ENCODE results near the gene C9orf85.
"Not testable (repeated sequence)": the region's sequence is repeated elsewhere in the genome, so short reads cannot be mapped to it uniquely, and the experiment has no call there.

C9orf85 gene

DNA sequence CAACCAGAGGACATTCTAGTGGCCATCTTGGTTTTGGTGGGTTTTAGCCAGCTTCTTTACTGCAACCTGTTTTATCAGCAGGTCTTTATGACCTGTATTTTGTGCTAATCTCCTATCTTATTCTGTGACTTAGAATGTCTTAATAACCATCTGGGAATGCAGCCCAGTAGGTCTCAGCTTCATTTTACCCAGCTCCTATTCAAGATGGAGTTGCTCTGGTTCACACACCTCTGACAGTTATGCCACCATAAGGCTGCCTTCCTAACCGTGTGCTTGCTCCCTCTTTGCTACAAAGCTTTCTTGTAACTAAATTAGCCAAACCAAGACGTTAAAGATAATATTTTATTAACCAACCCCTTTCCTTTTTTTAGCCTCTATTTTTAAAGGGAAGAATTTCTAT is 43.2 kb downstream of the C9orf85 start:
- not testable (repeated sequence) for DNase-seq

DNA sequence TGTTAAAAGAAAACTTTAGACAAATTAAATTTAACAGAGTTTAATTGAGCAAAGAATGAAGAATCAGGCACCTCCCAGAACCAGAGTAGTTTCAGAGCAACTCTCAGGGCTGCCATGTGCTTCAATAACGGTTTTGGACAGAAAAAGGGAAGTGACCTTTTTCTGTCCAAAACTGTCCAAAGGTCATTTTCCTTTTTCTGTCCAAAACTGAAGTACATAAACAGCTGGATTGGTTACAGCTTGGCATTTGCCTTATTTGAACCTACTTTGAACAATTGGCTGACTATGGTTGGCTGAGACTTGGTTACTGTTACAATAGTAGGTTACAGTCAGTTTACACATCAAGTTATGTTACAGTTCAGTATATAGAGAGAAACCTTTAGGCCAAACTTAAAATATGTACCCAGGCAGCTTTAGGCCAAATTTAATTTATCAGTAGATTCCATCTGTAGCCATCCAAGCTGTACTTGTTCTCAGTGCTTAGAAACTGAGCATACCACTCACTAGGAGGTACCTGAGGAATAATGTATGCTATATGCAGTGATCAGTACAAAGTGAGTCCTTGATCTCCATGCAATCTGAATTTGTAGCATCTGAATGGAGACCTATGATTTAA is 44.0 kb downstream of the C9orf85 start:
- DNase-seq: no peak

DNA sequence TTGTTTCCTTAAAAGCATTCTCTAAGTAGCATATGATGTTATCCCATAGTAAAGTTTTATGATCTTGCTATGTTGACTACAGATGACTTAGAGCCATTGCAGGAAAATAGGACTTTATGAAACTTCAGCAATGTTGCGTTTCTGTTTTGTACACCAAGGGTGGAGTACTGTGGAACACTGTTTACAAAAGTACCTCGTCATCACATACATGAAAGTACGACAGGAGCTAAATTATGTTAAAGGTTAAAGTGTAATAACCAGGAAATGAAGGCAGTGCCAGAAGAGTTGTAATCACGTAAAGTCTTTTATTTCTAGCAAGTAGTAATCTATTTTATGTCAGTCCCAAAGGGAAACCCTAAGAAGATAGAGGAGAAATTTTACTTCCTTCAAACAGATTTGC is 50.9 kb downstream of the C9orf85 start:
- no peak for DNase-seq

DNA sequence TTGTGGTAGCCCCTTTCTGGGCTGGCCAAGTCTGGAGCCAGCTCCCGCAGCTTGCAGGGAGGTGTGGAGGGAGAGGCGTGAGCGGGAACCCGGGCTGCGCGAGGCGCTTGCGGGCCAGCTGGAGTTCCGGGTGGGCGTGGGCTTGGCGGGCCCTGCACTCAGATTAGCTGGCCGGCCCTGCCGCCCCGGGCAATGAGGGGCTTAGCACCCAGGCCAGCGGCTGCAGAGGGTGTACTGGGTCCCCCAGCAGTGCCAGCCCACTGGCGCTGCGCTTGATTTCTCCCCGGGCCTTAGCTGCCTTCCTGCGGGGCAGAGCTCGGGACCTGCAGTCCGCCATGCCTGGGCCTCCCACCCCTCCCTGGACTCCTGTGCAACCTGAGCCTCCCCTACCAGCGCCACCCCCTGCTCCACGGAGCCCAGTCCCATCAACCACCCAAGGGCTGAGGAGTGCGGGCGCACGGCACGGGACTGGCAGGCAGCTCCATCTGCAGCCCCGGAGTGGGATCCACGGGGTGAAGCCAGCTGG is 52.1 kb downstream of the C9orf85 start:
- DNase-seq: not testable (repeated sequence)

DNA sequence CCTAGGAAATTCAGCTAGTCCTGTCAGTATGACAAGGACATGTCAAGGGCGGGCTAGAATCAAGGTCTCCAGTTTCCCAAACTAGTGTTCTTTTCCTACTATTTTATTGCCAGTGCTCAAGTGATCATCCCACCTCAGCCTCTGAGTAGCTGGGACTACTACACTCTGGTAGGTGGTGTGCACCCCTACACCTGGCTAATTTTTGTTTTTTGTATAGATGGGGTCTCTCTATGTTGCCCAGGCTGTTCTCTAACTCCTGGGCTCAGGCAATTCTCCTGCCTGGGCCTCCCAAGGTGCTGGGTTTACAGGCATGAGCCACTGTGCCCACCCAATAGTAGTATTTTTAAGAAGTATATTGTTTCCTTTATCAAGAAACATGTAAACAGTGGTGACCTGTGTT is 54.0 kb downstream of the C9orf85 start:
- DNase-seq: no peak

DNA sequence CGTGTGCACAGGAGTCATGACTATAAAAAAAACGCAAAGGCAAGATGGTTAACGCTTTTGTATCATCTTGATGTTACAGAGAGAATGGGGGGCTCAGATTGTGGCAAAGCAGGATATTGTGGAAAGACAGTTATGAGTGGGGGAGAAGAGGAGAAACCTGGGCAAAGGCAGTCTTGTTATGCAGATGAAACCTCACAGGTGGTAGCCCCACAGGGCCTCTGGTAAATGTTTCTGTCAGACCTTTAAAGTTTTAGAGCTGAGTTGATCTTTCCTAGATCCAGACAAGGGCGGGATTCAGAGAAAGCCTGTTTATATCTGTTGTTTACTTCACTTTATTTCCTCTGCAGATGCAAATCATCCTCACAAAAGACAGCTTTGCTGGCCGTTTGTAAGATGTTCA is 55.2 kb downstream of the C9orf85 start:
- DNase-seq: no peak

DNA sequence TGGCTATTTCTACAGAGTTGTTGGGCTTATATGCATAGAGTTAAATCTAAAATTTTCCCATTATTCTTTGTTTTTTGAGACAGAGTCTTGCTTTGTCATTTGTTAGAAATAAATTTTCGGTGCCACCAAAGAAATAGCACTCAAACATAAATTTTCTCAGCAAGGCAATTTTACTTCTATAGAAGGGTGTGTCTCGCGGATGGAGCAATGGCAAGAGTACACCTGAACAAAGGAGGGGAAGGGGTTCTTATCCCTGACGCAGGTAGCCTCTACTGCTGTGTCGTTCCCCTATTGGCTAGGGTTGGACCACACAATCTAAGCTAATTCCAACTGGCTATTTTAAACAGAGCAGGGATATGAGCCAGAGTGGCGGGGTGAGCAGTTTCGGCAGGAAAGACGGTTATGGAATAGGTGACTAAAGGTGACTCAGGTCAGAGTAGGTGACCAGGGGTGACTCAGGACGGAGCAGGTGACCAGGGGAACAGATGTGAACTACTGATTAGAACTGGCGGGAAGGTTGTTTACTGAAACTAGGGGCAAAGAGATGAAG is 57.2 kb downstream of the C9orf85 start:
- DNase-seq: no peak

DNA sequence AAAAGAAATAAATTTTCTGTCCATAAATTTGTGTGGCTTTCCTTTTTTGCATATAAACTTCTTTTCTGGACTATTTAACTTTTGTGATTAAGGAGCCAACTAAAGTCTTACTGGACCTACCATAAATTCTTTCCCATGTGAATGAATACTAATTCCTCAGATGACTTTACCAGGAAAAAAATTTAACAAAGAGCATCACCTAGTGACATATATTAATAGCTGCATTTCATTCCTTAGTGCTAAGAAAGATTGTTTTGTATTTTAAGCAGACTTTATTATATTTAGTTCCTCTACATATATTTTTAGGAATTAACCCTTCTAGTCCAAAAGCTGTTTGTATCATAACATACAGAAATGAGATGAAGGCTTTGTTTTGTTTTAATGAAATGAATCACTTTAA is 64.4 kb downstream of the C9orf85 start:
- DNase-seq: no peak

DNA sequence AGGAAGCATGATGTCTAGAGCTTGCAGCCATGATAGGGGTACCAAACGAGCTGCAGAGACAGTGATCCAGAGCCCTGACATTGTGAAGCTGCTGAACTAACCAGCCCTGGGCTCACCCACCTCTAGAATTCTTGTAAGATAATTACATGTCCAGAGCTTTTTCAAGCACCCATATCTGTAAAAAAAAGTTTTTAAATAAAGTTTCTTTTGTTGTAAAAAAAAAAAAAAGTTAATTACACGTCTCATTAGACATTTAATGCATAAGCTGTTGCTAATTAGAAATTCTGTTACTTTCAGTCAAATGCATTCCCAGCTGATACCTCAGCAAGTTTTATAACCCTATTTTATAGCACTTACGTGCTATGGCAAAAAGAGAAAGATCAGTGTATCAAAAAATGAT is 65.6 kb downstream of the C9orf85 start:
- DNase-seq: no peak

DNA sequence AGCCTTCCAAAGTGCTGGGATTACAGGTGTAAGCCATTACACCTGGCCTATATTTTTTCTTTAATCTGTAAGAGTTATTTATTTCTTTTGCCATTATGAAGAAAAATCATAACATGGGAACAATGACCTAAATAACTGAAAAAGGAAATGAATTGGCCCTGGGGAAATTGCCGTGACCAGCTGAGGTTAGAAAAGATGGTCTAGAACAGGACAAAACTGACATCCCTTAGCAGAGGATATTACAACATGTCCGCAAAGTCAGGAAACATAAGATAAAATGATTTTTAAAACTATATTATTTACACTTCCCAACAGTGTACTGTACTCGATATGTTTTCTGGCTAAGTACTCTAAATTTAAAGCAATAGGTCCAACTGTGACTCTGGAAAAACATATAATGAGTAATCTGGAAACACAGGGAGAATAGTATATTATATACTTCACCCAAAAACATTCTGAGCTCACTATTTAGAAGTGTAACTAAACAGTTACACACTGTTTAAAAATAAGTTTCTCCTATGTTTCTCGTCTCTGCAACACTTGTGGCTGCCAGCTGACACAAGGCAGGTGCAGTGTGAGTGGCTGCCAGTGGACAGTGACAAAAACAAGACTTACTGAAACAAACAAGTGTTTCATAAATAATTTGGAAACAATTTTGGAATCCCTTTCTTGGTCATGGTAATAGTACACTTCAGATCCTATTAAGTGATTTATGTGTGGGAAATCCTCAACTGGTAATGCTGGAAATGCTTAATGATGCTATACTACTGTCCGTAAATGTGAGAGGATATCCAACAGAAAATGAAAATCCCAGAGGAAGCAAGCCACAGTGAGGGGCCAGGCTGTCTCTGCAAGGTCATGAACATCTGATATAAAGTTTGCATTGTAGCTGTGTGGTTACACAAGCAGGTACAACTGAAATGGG is 69.1 kb downstream of the C9orf85 start:
- DNase-seq: no peak

DNA sequence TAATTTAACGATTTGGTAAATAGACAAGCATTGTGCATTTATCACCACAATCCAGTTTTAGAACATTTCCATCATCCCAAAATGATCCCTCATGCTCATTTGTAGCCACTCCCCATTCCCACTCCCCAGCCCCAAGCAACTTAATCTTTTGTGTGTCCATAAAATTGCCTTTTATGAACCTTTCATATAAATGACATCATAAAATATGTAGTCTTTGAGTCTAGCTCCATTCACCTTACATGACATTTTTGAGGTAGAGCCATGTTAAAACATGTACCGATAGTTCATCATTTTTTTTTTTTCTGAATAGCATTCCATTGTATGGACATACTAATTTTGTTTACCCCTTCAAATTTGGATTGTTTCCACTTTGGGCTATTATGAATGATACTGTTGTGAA is 70.5 kb downstream of the C9orf85 start:
- no peak for DNase-seq

DNA sequence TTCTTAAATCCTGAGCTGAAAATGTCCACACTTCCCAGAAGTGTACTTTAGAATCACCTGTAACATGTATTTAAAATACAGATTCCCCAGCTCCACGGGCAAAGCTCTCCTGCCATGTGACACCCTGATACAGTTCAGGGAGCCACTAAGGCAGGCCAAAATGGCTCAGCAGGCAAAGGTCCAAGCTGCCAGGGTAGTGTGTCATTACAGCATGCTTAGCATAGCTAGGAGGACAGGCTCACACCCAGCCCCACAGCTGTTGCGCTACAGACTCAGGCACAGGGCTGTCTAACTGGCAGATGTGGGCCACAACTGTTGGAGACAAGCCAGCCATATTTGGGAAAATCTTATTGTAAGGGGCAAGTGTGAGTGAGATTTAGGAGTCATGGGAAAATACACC is 73.0 kb downstream of the C9orf85 start:
- no peak for DNase-seq

DNA sequence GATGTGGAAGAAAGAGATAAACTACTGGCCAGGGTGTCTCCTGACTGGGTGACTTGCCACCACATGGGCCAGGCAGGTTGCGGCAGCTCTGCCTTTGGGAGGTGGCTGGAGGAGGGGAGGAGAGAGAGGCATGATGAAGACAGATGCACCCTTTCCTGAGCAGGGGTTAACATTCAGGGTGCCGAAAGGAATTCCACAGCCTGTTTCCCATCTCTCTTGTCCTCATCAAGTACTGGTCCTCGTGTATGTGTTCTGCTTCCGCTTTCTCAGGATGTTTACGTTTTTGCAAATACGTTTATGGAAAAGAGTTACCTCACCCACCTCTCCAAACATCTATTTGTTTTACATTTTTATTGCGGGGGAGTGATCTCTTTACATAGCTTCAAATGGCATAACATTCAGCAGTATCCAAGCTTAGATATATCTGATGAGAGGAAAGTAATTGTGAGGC is 73.4 kb downstream of the C9orf85 start:
- no peak for DNase-seq

DNA sequence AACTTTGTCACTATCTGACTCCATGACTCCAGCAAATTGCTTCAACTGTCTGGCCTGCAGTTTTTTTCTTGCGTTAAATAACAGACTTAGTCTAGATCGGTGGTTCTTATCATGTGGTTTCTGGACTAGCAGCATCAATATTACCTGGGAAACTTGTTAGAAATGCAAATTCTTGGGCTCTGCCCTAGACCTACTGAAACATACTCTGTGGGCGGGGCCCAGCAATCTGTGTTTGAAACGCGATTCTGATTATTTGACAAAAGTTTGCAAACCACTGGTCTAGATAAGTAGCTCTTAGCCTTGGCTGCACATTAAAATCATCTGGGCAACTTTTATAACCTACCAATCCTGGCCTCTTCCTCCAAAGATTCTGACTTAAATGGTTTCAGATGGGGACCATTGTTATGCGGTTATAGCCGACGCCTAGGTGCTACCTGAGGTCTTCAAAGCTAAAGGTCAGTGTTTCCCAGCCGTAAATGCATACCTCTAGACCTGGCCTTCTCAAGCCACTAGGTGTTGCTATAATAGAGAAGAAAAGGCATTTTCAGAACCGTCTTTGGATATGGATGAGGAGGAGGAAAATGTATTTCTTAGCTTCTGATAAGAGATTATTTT is 74.0 kb downstream of the C9orf85 start:
- no peak for DNase-seq

DNA sequence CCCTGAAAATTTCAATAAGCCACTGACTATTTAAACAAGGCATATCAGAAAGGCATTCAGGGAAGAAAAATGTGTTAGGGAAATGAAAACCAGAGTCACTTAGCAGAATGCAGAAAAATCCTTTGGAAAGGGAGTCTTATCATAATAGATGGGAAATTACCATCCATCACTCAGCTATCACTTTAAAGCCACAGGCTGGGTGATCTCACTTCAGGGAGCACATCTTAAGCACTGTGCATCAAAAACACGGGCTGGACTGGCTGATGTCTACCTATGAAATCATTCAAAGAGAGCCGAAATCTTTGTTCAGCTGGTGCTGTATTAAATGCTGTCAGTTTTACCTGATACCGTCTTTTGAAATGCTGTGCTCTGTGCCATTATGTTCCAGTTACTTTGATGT is 75.5 kb downstream of the C9orf85 start:
- DNase-seq: no peak

DNA sequence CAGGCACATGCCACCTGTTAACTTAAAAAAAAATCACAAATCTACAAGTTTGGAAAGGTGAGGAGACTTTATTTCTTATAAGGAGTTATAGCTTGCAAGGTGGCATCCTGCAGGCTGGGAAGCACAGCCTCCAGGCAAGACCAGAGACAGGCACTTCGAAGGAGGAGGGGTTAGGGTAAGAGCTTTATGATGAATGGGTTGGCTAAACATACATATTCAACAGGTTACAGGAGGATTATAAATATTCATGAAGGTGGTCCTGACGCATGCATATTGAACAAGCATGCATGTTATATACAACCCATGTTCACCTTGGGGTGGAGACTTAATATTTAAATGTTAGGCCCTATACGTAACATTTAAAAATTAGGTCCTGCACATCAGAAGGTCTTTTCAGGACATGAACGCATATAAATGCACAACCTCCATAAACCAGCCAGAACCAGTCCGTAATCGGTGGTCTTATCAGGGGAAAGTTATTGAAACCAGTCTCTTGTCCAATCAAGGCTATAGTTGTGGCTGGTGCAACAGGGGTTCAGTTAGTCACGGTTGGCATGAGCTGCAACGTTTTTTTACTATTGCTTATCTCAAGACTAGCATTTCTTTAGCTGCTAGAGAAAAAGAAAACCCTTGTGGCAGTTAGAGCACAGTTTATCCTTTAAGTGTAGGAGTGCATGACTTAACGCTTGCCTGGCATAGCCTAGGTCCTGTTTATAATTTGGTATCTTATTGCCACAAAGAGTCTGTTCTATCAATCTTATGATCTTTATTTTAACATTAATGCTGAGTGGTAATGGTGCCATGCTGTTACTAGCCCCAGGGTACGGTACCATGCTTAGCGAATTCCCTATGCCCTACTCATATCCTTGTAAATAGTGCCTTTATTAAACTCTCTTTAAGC is 76.3 kb downstream of the C9orf85 start:
- DNase-seq: no peak

DNA sequence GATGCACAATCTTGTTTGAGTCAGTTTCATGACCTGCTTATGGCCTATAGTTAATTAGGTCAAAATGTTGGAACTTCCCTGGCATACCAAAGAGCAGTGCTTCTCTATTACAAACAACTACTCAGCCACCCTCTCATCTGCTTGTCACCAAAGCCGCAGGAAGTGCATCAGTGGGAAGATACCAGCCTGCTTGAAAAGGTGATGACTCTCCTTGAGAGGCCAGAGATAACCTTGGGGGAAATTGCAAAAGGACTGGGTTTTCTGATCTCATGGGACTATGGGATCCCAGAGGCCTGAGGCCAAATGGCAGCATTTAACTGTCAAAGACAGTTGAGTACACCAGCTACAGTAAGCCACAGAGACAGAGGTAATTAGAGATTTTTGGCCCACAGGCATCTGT is 79.0 kb downstream of the C9orf85 start:
- no peak for DNase-seq

DNA sequence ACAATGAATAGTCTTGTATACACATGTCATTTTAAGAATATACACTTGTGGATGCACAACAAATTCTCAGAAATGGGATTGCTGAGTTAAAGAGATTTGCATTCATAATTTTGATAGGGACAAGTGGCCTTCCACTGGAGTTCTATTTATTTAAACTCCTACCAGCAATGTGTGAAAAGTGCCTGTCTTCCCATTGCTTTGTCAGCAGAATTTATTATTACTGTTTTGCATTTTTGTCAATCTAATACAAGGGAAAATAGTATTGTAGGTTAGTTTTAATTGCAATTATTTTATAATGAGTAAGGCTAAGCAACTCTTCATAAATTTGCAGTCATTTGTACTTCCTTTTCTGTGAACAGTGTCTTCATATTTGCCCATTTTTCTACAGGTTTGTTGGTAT is 94.0 kb downstream of the C9orf85 start:
- no peak for DNase-seq

DNA sequence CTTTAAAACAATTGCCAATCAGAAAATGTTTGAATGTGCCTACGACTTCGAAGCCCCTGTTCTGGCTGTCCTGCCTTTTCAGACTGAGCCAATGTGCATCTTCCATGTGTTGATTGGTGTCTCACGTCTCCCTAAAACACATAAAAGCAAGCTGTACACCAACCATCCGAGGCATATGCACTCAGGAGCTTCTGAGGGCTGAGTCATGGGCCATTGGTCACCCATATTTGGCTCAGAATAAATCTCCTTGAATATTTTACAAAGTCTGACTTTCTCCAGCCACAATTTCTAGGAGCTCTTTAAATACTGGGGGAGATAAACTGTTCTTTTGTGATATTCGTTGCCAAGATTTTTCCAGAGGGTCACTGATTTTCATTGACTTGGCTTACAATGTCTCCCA is 95.1 kb downstream of the C9orf85 start:
- no peak for DNase-seq

DNA sequence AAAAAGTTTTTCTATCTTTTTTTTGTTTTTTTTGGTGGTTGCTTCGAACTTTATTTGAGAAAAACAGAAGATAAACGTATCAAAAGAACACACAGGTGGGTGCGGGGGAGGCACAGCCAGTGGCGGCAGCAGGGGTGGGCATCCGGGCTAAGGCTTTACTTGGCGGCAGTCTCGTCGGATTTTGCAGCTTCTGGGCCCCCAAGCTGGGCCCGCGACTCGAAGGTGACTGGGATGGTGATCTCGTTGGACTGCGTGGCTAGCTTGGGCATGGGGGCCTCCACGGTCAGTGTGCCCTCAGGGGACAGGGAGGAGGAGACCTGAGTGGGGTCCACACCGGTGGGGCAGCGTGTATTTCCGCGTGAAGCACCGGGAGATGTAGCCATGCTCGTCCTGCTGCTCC is 96.3 kb downstream of the C9orf85 start:
- DNase-seq: not testable (repeated sequence)

DNA sequence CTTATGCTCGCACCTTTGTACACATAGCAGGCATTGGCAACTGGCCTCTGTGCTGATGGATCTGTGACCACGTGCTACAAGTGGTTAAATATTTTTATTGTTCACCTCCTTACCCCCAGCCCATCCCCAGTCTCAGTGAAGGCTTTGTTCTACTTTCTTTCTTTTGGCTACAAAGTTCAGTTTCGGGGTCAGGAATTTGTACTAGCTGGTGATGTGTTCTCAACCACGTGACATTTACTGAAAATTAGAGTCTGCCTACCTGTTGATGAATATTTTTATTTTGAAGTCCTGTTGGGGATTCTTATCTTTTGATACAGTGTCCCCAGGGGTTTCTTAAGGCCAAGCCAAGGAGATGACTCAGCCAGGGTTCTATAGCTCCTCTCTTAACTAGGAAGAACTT is 101.2 kb downstream of the C9orf85 start:
- no peak for DNase-seq

DNA sequence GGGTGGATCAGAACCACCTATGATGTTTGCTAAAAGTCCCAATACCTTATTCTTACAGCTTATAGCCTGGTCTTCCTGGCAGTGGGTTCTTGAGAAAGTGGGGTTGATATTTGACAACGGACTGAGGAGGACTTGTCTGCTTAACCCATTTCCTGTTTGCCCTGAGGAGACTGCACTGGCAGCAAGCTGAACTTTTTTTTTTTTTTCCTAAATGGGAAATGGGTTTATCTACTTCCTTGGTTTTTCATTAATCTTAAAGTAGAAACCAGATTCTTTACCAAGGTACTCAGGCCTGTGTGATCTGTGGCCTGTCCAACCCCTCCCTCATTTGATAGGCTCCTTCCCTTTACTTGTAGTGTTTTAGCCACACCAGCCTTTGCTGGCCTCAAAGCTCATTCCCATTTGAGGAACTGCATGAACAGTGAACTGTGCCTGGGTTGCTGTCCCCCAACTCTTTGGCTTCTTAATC is 101.9 kb downstream of the C9orf85 start:
- DNase-seq: no peak
